GM12878 (cell line): ENCODE results near the gene TARBP2. TPM values are rescaled to one million over a fixed set of nuclear protein-coding genes. Genes with fewer than 3 reads are reported as not detected.
A peak's percentile ranks its signal among the peaks of the same experiment; 100 is the strongest.

ENCODE experiments used
- ASH2L ChIP-seq: fragments of 300-600, 200-600 bp; sonication (generic); IDR thresholded peaks from 2 replicates; pipeline ENCODE4 v1.6.1; 2017; ENCODE audit warnings: low read depth, mild to moderate bottlenecking, borderline replicate concordance
- BACH1 ChIP-seq: fragments of 450-650 bp; IDR thresholded peaks from 2 replicates; pipeline ENCODE4 v1.6.1; 2017; ENCODE audit warnings: mild to moderate bottlenecking, borderline replicate concordance
- BRCA1 ChIP-seq: IDR thresholded peaks from 2 replicates; pipeline ENCODE4 v1.6.1; 2011; ENCODE audit warnings: low read depth, low read length, improper control_type of control experiment
- CBX3 ChIP-seq: fragments of 200-600 bp; sonication (generic); IDR thresholded peaks from 2 replicates; pipeline ENCODE4 v1.6.1; 2016; ENCODE audit warnings: low read depth, borderline replicate concordance
- CBX5 ChIP-seq: sonication (generic); IDR thresholded peaks from 2 replicates; pipeline ENCODE4 v1.6.1; 2016; ENCODE audit warnings: low read depth, moderate library complexity, mild to moderate bottlenecking, inconsistent platforms
- DPF2 ChIP-seq: fragments of 450-650 bp; IDR thresholded peaks from 2 replicates; pipeline ENCODE4 v1.6.1; 2017; ENCODE audit warnings: mild to moderate bottlenecking
- HCFC1 ChIP-seq: fragments of 150-350 bp; IDR thresholded peaks from 2 replicates; pipeline ENCODE4 v1.6.1; 2014; ENCODE audit warnings: low read length
- IRF4 ChIP-seq: IDR thresholded peaks from 2 replicates; pipeline ENCODE4 v1.6.1; 2011; ENCODE audit warnings: low read depth, low read length
- NBN ChIP-seq: fragments of 450-650 bp; IDR thresholded peaks from 2 replicates; pipeline ENCODE4 v1.6.1; 2016
- NR2C1 ChIP-seq: fragments of 450-650 bp; IDR thresholded peaks from 2 replicates; pipeline ENCODE4 v1.6.1; 2017; ENCODE audit warnings: antibody characterized with exemption, mild to moderate bottlenecking, moderate library complexity
- NR2F1 ChIP-seq: fragments of 450-650 bp; conservative IDR thresholded peaks from 2 replicates; pipeline ENCODE4 v1.6.1; 2017; ENCODE audit warnings: mild to moderate bottlenecking
- RAD51 ChIP-seq: fragments of 450-650 bp; IDR thresholded peaks from 2 replicates; pipeline ENCODE4 v1.6.1; 2016; ENCODE audit warnings: moderate library complexity, mild to moderate bottlenecking, inconsistent platforms
- SIN3A ChIP-seq: IDR thresholded peaks from 2 replicates; pipeline ENCODE4 v1.6.1; 2012; ENCODE audit warnings: low read depth, low read length, improper control_type of control experiment
- SMAD5 ChIP-seq: IDR thresholded peaks from 2 replicates; pipeline ENCODE4 v1.6.1; 2016; ENCODE audit warnings: antibody characterized with exemption, low read depth
- SREBF1 ChIP-seq: IDR thresholded peaks from 2 replicates; pipeline ENCODE4 v1.6.1; 2012; ENCODE audit warnings: mild to moderate bottlenecking, low read length
- ZNF207 ChIP-seq: fragments of 450-650 bp; IDR thresholded peaks from 2 replicates; pipeline ENCODE4 v1.6.1; 2014; ENCODE audit warnings: antibody characterized with exemption, mild to moderate bottlenecking, borderline replicate concordance
- polyA plus RNA-seq, 11 experiments: library from polyadenylated mRNA; depleted of rRNA in 4 of 11; unstranded in 6 of 11; stranded (reverse) in 5 of 11; fragments of >200 nt; fragmentation: Nextera tagmentation in 4 of 11; fragmentation: Illumina TruSeq in 1 of 11; extraction: Ambion mirVana in 4 of 11; extraction: Trizol in 1 of 11; gene quantifications; 1 replicate in 1 of 11; 2 replicates in 10 of 11; pipeline versions ENCODE4 v1.2.1 to v1.2.3, GENCODE V29; 2011 to 2016; ENCODE audit warnings: inconsistent platforms in 2 of 11, missing spikeins in 2 of 11, low read depth in 1 of 11
- total RNA-seq, 4 experiments: library from RNA; depleted of rRNA in 3 of 4; stranded (reverse); fragments of >200 nt in 3 of 4; fragmentation: Illumina TruSeq in 1 of 4; extraction: Trizol in 1 of 4; gene quantifications; 2 replicates each; pipeline versions ENCODE4 v1.2.1 to v1.2.3, GENCODE V29; 2013 to 2021
- TF ChIP-seq, protein P1 (sequence below): fragments of 150-350 bp; IDR thresholded peaks from 2 replicates; pipeline ENCODE4 v1.6.1; 2016; ENCODE audit warnings: low read depth, low read length
- TF ChIP-seq, protein P2 (sequence below): fragments of 450-650 bp; IDR thresholded peaks from 2 replicates; pipeline ENCODE4 v1.6.1; 2014; ENCODE audit warnings: mild to moderate bottlenecking
- TF ChIP-seq, protein P3 (sequence below): fragments of 450-650 bp; IDR thresholded peaks from 2 replicates; pipeline ENCODE4 v1.6.1; 2017; ENCODE audit warnings: mild to moderate bottlenecking, moderate library complexity
- TF ChIP-seq, protein P4 (sequence below): fragments of 450-650 bp; formaldehyde crosslinking; IDR thresholded peaks from 2 replicates; pipeline ENCODE4 v1.5.0; 2022; ENCODE audit warnings: mild to moderate bottlenecking, missing genetic modification characterization

TARBP2 gene
- total and polyA plus RNA-seq, 10 of the 15 experiments (the other 5 are each of a cell fraction or from before 2014, with no cell fraction given), result 5.5 to 60.1 (median 36.8) TPM

GRCh38 chr12:53492830-53493609, 8.1 kb upstream of the TARBP2 start (continued):
- TF ChIP-seq, protein P1, sequence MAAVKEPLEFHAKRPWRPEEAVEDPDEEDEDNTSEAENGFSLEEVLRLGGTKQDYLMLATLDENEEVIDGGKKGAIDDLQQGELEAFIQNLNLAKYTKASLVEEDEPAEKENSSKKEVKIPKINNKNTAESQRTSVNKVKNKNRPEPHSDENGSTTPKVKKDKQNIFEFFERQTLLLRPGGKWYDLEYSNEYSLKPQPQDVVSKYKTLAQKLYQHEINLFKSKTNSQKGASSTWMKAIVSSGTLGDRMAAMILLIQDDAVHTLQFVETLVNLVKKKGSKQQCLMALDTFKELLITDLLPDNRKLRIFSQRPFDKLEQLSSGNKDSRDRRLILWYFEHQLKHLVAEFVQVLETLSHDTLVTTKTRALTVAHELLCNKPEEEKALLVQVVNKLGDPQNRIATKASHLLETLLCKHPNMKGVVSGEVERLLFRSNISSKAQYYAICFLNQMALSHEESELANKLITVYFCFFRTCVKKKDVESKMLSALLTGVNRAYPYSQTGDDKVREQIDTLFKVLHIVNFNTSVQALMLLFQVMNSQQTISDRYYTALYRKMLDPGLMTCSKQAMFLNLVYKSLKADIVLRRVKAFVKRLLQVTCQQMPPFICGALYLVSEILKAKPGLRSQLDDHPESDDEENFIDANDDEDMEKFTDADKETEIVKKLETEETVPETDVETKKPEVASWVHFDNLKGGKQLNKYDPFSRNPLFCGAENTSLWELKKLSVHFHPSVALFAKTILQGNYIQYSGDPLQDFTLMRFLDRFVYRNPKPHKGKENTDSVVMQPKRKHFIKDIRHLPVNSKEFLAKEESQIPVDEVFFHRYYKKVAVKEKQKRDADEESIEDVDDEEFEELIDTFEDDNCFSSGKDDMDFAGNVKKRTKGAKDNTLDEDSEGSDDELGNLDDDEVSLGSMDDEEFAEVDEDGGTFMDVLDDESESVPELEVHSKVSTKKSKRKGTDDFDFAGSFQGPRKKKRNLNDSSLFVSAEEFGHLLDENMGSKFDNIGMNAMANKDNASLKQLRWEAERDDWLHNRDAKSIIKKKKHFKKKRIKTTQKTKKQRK, result no peak
- TF ChIP-seq RAD51, result peak; percentile 86
- peak; percentile 70; the same call in 1 of the 2 replicates for TF ChIP-seq SIN3A
- TF ChIP-seq CBX5, result no peak
- no peak for TF ChIP-seq SREBF1
- TF ChIP-seq CBX3, result no peak
- TF ChIP-seq, protein P2, sequence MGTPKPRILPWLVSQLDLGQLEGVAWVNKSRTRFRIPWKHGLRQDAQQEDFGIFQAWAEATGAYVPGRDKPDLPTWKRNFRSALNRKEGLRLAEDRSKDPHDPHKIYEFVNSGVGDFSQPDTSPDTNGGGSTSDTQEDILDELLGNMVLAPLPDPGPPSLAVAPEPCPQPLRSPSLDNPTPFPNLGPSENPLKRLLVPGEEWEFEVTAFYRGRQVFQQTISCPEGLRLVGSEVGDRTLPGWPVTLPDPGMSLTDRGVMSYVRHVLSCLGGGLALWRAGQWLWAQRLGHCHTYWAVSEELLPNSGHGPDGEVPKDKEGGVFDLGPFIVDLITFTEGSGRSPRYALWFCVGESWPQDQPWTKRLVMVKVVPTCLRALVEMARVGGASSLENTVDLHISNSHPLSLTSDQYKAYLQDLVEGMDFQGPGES, result no peak
- TF ChIP-seq ZNF207, result no peak
- 0 out of 2 replicates have a peak, but pooled peaks have one; percentile 37 for TF ChIP-seq SMAD5
- no peak for TF ChIP-seq NR2F1
- no peak for TF ChIP-seq IRF4
- no peak for TF ChIP-seq BRCA1
- TF ChIP-seq, protein P3, sequence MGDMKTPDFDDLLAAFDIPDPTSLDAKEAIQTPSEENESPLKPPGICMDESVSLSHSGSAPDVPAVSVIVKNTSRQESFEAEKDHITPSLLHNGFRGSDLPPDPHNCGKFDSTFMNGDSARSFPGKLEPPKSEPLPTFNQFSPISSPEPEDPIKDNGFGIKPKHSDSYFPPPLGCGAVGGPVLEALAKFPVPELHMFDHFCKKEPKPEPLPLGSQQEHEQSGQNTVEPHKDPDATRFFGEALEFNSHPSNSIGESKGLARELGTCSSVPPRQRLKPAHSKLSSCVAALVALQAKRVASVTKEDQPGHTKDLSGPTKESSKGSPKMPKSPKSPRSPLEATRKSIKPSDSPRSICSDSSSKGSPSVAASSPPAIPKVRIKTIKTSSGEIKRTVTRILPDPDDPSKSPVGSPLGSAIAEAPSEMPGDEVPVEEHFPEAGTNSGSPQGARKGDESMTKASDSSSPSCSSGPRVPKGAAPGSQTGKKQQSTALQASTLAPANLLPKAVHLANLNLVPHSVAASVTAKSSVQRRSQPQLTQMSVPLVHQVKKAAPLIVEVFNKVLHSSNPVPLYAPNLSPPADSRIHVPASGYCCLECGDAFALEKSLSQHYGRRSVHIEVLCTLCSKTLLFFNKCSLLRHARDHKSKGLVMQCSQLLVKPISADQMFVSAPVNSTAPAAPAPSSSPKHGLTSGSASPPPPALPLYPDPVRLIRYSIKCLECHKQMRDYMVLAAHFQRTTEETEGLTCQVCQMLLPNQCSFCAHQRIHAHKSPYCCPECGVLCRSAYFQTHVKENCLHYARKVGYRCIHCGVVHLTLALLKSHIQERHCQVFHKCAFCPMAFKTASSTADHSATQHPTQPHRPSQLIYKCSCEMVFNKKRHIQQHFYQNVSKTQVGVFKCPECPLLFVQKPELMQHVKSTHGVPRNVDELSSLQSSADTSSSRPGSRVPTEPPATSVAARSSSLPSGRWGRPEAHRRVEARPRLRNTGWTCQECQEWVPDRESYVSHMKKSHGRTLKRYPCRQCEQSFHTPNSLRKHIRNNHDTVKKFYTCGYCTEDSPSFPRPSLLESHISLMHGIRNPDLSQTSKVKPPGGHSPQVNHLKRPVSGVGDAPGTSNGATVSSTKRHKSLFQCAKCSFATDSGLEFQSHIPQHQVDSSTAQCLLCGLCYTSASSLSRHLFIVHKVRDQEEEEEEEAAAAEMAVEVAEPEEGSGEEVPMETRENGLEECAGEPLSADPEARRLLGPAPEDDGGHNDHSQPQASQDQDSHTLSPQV, result no peak
- TF ChIP-seq ASH2L, result no peak
- TF ChIP-seq BACH1, result no peak
- TF ChIP-seq NBN, result 0 out of 2 replicates have a peak, but pooled peaks have one; percentile 57
- TF ChIP-seq DPF2, result no peak
- no peak for TF ChIP-seq NR2C1
- no peak for TF ChIP-seq HCFC1
- TF ChIP-seq, protein P4, sequence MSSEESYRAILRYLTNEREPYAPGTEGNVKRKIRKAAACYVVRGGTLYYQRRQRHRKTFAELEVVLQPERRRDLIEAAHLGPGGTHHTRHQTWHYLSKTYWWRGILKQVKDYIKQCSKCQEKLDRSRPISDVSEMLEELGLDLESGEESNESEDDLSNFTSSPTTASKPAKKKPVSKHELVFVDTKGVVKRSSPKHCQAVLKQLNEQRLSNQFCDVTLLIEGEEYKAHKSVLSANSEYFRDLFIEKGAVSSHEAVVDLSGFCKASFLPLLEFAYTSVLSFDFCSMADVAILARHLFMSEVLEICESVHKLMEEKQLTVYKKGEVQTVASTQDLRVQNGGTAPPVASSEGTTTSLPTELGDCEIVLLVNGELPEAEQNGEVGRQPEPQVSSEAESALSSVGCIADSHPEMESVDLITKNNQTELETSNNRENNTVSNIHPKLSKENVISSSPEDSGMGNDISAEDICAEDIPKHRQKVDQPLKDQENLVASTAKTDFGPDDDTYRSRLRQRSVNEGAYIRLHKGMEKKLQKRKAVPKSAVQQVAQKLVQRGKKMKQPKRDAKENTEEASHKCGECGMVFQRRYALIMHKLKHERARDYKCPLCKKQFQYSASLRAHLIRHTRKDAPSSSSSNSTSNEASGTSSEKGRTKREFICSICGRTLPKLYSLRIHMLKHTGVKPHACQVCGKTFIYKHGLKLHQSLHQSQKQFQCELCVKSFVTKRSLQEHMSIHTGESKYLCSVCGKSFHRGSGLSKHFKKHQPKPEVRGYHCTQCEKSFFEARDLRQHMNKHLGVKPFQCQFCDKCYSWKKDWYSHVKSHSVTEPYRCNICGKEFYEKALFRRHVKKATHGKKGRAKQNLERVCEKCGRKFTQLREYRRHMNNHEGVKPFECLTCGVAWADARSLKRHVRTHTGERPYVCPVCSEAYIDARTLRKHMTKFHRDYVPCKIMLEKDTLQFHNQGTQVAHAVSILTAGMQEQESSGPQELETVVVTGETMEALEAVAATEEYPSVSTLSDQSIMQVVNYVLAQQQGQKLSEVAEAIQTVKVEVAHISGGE (CRISPR knock-in tag), result no peak
